Measurements from ENCODE around the gene BARX1.

DNA sequence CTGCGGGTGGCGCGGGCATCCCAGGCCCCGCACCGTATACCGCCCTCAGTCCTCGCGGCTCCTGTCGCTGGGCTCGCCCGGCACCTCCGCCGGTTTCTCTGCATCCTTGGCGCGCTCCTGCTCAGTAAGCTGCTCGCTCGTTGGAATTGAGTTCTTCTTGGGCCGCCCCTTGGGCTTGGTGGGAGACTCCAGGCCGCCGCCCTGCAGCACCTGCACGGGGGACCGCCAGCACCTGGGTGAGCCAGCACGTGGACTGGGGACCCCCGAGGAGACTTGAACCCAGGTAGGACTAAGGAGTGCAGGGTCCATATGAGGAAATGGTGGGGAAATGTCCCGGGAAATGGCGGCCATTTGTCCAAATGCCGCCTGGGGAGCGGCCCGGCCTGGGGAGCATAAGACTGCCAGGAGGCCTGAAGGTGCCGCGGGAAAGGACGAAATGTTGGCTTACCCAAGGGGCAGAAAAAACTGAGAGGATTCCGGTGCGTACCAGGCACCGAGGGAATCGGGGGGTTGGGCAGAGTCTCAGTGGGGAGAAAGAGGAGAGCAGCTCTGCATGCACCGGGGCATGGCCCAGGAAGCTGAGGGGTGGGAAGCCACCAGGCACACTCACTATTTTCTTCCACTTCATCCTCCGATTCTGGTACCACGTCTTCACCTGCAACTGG is 2.9 kb downstream of the BARX1 start:
- TF ChIP-seq ZFP3 (CRISPR knock-in tag; IDR thresholded peaks at IDR 0.05) = no peak
- no peak for TF ChIP-seq ARNTL (CRISPR knock-in tag; IDR thresholded peaks at IDR 0.05; ENCODE audit: borderline replicate concordance, low read depth)
- no peak for TF ChIP-seq ZFP30 (CRISPR knock-in tag; IDR thresholded peaks at IDR 0.05)
- TF ChIP-seq, protein P1, sequence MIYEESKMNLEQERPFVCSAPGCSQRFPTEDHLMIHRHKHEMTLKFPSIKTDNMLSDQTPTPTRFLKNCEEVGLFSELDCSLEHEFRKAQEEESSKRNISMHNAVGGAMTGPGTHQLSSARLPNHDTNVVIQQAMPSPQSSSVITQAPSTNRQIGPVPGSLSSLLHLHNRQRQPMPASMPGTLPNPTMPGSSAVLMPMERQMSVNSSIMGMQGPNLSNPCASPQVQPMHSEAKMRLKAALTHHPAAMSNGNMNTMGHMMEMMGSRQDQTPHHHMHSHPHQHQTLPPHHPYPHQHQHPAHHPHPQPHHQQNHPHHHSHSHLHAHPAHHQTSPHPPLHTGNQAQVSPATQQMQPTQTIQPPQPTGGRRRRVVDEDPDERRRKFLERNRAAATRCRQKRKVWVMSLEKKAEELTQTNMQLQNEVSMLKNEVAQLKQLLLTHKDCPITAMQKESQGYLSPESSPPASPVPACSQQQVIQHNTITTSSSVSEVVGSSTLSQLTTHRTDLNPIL (CRISPR knock-in tag; IDR thresholded peaks at IDR 0.05; ENCODE audit: low read depth) = no peak
- TF ChIP-seq, protein P2, sequence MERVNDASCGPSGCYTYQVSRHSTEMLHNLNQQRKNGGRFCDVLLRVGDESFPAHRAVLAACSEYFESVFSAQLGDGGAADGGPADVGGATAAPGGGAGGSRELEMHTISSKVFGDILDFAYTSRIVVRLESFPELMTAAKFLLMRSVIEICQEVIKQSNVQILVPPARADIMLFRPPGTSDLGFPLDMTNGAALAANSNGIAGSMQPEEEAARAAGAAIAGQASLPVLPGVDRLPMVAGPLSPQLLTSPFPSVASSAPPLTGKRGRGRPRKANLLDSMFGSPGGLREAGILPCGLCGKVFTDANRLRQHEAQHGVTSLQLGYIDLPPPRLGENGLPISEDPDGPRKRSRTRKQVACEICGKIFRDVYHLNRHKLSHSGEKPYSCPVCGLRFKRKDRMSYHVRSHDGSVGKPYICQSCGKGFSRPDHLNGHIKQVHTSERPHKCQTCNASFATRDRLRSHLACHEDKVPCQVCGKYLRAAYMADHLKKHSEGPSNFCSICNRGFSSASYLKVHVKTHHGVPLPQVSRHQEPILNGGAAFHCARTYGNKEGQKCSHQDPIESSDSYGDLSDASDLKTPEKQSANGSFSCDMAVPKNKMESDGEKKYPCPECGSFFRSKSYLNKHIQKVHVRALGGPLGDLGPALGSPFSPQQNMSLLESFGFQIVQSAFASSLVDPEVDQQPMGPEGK (CRISPR knock-in tag; IDR thresholded peaks at IDR 0.05; ENCODE audit: borderline replicate concordance) = no peak
- TF ChIP-seq GLIS3 (CRISPR knock-in tag; IDR thresholded peaks at IDR 0.05) = no peak
- no peak for TF ChIP-seq ZNF8 (CRISPR knock-in tag; IDR thresholded peaks at IDR 0.05)
- TF ChIP-seq ISL1 (CRISPR knock-in tag; IDR thresholded peaks at IDR 0.05) = no peak
- TF ChIP-seq BACH2 (CRISPR knock-in tag; IDR thresholded peaks at IDR 0.05; ENCODE audit: borderline replicate concordance) = no peak
- TF ChIP-seq, protein P3, sequence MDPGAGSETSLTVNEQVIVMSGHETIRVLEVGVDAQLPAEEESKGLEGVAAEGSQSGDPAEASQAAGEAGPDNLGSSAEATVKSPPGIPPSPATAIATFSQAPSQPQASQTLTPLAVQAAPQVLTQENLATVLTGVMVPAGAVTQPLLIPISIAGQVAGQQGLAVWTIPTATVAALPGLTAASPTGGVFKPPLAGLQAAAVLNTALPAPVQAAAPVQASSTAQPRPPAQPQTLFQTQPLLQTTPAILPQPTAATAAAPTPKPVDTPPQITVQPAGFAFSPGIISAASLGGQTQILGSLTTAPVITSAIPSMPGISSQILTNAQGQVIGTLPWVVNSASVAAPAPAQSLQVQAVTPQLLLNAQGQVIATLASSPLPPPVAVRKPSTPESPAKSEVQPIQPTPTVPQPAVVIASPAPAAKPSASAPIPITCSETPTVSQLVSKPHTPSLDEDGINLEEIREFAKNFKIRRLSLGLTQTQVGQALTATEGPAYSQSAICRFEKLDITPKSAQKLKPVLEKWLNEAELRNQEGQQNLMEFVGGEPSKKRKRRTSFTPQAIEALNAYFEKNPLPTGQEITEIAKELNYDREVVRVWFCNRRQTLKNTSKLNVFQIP (CRISPR knock-in tag; IDR thresholded peaks at IDR 0.05; ENCODE audit: borderline replicate concordance, low read depth) = no peak
- no peak for TF ChIP-seq CSDC2 (CRISPR knock-in tag; IDR thresholded peaks at IDR 0.05)
- TF ChIP-seq TCF4 (CRISPR knock-in tag; IDR thresholded peaks at IDR 0.05; ENCODE audit: borderline replicate concordance) = no peak
